Astrocyte (in vitro differentiated cells and primary cell): ENCODE results near the gene MYO1G.

Source experiments
- EZH2 ChIP-seq: IDR thresholded peaks from 2 replicates; pipeline ENCODE4 v1.6.1; 2012; ENCODE audit warnings: mild to moderate bottlenecking, low read length, inconsistent platforms; ENCODE audit not compliant: insufficient read depth
- TF ChIP-seq, protein P1 (sequence below): IDR thresholded peaks from 2 replicates; pipeline ENCODE4 v1.5.1; 2011; ENCODE audit warnings: low read depth, mild to moderate bottlenecking, inconsistent platforms, low read length, moderate library complexity; ENCODE audit not compliant: insufficient read depth

DNA sequence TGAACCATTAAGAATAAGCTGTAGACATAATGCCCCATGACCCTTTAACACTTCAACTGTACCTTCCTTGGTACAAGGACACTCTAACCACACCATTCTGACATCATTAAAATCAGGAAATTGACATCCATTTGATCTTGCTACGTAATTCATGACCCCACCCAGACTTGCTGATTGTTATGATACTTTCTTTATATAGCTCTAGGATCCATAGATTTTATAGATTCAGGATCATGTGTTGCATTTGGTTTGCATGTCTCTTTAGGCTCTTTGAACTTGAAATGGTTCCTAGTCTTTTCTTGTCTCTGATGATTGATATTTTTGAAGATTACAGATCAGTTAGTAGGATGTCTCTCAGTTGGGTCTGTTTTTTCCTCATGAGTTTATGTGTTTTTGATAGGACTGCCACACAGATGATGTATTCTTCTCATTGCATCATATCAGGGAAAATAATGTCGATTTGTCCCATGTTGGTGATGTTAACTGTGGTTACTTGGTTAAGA, 34.7 kb upstream of the MYO1G start:
- TF ChIP-seq, protein P1, sequence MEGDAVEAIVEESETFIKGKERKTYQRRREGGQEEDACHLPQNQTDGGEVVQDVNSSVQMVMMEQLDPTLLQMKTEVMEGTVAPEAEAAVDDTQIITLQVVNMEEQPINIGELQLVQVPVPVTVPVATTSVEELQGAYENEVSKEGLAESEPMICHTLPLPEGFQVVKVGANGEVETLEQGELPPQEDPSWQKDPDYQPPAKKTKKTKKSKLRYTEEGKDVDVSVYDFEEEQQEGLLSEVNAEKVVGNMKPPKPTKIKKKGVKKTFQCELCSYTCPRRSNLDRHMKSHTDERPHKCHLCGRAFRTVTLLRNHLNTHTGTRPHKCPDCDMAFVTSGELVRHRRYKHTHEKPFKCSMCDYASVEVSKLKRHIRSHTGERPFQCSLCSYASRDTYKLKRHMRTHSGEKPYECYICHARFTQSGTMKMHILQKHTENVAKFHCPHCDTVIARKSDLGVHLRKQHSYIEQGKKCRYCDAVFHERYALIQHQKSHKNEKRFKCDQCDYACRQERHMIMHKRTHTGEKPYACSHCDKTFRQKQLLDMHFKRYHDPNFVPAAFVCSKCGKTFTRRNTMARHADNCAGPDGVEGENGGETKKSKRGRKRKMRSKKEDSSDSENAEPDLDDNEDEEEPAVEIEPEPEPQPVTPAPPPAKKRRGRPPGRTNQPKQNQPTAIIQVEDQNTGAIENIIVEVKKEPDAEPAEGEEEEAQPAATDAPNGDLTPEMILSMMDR, result no peak
- no peak for TF ChIP-seq EZH2
